Mesenchymal stem cell (in vitro differentiated cells and primary cell): Measurements from ENCODE around the gene MPP4.

ENCODE experiments used
- DNase-seq: peaks from one replicate; pipeline ENCODE4 v3.0.0-alpha.2; 2013
- H2AFZ ChIP-seq: one replicate; pipeline ENCODE4 v1.6.1; 2013; ENCODE audit warnings: low read depth, mild to moderate bottlenecking, control low read depth, inconsistent platforms, low read length, moderate library complexity
- H2AK5ac ChIP-seq: 2 replicates; pipeline ENCODE4 v1.6.1; 2013; ENCODE audit warnings: low read length, moderate library complexity, mild to moderate bottlenecking, inconsistent platforms; ENCODE audit not compliant: severe bottlenecking
- H2BK120ac ChIP-seq: one replicate; pipeline ENCODE4 v1.6.1; 2013; ENCODE audit warnings: low read depth, mild to moderate bottlenecking, inconsistent platforms, low read length, moderate library complexity
- H2BK12ac ChIP-seq, 2 experiments: one replicate each; pipeline ENCODE4 v1.6.1; 2013; ENCODE audit warnings: inconsistent platforms in 2 of 2, low read length in 2 of 2, mild to moderate bottlenecking in 2 of 2, moderate library complexity in 2 of 2, control low read depth in 1 of 2
- H2BK15ac ChIP-seq: one replicate; pipeline ENCODE4 v1.6.1; 2013; ENCODE audit warnings: mild to moderate bottlenecking, low read depth, inconsistent platforms; ENCODE audit not compliant: poor library complexity, severe bottlenecking
- H2BK5ac ChIP-seq: 2 replicates; pipeline ENCODE4 v1.6.1; 2013; ENCODE audit warnings: low read depth, mild to moderate bottlenecking, low read length, control low read depth, inconsistent platforms; ENCODE audit not compliant: poor library complexity, severe bottlenecking
- H3K14ac ChIP-seq, 2 experiments: one replicate each; pipeline ENCODE4 v1.6.1; 2013; ENCODE audit warnings: inconsistent platforms in 2 of 2, low read length in 2 of 2, control low read depth in 1 of 2, mild to moderate bottlenecking in 1 of 2, moderate library complexity in 1 of 2
- H3K18ac ChIP-seq, 2 experiments: one replicate each; pipeline ENCODE4 v1.6.1; 2013; ENCODE audit warnings: inconsistent platforms in 2 of 2, low read length in 2 of 2, control low read depth in 1 of 2, low read depth in 1 of 2, mild to moderate bottlenecking in 1 of 2
- H3K23ac ChIP-seq, 2 experiments: one replicate each; pipeline ENCODE4 v1.6.1; 2013; ENCODE audit warnings: inconsistent platforms in 2 of 2, low read length in 2 of 2, mild to moderate bottlenecking in 2 of 2, moderate library complexity in 2 of 2, control low read depth in 1 of 2
- H3K27ac ChIP-seq: 2 replicates; pipeline ENCODE4 v1.5.1; 2013; ENCODE audit warnings: mild to moderate bottlenecking, moderate library complexity, low read length, control low read depth, inconsistent platforms; ENCODE audit not compliant: poor library complexity, severe bottlenecking
- H3K27me3 ChIP-seq, 2 experiments: 2 replicates each; pipeline versions ENCODE4 v1.6.1 to v1.7.0; 2013; ENCODE audit warnings: low read length in 2 of 2, mild to moderate bottlenecking in 2 of 2, moderate library complexity in 2 of 2, control low read depth in 1 of 2, inconsistent platforms in 1 of 2; ENCODE audit not compliant: control insufficient read depth in 1 of 2, insufficient read depth in 1 of 2
- H3K36me3 ChIP-seq, 2 experiments: 2 replicates each; pipeline versions ENCODE4 v1.6.1 to v1.7.0; 2013; ENCODE audit warnings: low read length in 2 of 2, control low read depth in 1 of 2, inconsistent platforms in 1 of 2, low read depth in 1 of 2, mild to moderate bottlenecking in 1 of 2; ENCODE audit not compliant: insufficient read depth in 2 of 2, control insufficient read depth in 1 of 2
- H3K4ac ChIP-seq, 2 experiments: one replicate each; pipeline ENCODE4 v1.6.1; 2013; ENCODE audit warnings: inconsistent platforms in 2 of 2, low read length in 2 of 2, mild to moderate bottlenecking in 2 of 2, moderate library complexity in 2 of 2, control low read depth in 1 of 2, low read depth in 1 of 2
- H3K4me1 ChIP-seq: 2 replicates; pipeline ENCODE4 v1.6.1; 2013; ENCODE audit warnings: low read depth, low read length, control low read depth; ENCODE audit not compliant: control insufficient read depth, insufficient read depth
- H3K4me2 ChIP-seq: 2 replicates; pipeline ENCODE4 v1.6.1; 2013; ENCODE audit warnings: low read length, mild to moderate bottlenecking, inconsistent platforms; ENCODE audit not compliant: poor library complexity, severe bottlenecking
- H3K4me3 ChIP-seq, 2 experiments: 2 replicates each; pipeline versions ENCODE4 v1.5.1 to v1.7.0; 2013; ENCODE audit warnings: low read length in 2 of 2, mild to moderate bottlenecking in 2 of 2, control low read depth in 1 of 2, low read depth in 1 of 2; ENCODE audit not compliant: insufficient read depth in 1 of 2
- H3K79me1 ChIP-seq: replicated peaks from 2 replicates; pipeline ENCODE4 v1.6.1; 2013; ENCODE audit warnings: mild to moderate bottlenecking, control low read depth, low read length, inconsistent platforms; ENCODE audit not compliant: poor library complexity, severe bottlenecking
- H3K9ac ChIP-seq: 2 replicates; pipeline ENCODE4 v1.7.0; 2013; ENCODE audit warnings: mild to moderate bottlenecking, low read length, moderate library complexity
- H3K9me3 ChIP-seq: 2 replicates; pipeline ENCODE4 v1.7.0; 2013; ENCODE audit warnings: mild to moderate bottlenecking, low read length; ENCODE audit not compliant: control insufficient read depth
- H4K8ac ChIP-seq: one replicate; pipeline ENCODE4 v1.6.1; 2013; ENCODE audit warnings: inconsistent platforms, mild to moderate bottlenecking, low read length, moderate library complexity
- H4K91ac ChIP-seq: one replicate; pipeline ENCODE4 v1.6.1; 2013; ENCODE audit warnings: mild to moderate bottlenecking, low read length, inconsistent platforms
- WGBS: methylation state at CpG from one replicate; pipeline ENCODE4 v1.1.7; 2013; ENCODE audit warnings: mixed read lengths; 5-methylcytosine and 5-hydroxymethylcytosine counted together

MPP4 gene

GRCh38 chr2:201654616-201655384 is 43.6 kb downstream of the MPP4 start:
- no peak overlapping the region for H3K18ac ChIP-seq
- no peak overlapping the region for H2BK12ac ChIP-seq
- H3K27me3 ChIP-seq, result no peaks in the 10 kb centered on the region
- H3K14ac ChIP-seq, result no peak overlapping the region
- no peak overlapping the region for H2BK120ac ChIP-seq
- no peaks in the 10 kb centered on the region for H3K9me3 ChIP-seq
- peak; percentile 39 for DNase-seq
- H3K4me3 ChIP-seq, result no peak overlapping the region
- H2BK5ac ChIP-seq, result peak overlapping the region; percentile 1
- no peak overlapping the region for H2BK15ac ChIP-seq
- H3K23ac ChIP-seq, result no peak overlapping the region
- peak overlapping the region; percentile 75 for H2AK5ac ChIP-seq
- peak overlapping the region; percentile 82 for H4K8ac ChIP-seq
- no peak overlapping the region for H3K4me2 ChIP-seq
- peaks cover 13% of the 10 kb centered on the region for H3K4me1 ChIP-seq
- H3K27ac ChIP-seq, result peak overlapping the region; percentile 88
- H3K79me1 ChIP-seq, result no peaks in the 10 kb centered on the region
- 50% methylated on average over 4 of the region's 5 CpGs for WGBS
- no peak overlapping the region for H3K4ac ChIP-seq
- no peaks in the 10 kb centered on the region for H3K36me3 ChIP-seq
- H2AFZ ChIP-seq, result no peak overlapping the region
- no peak overlapping the region for H4K91ac ChIP-seq
- H3K9ac ChIP-seq, result peak overlapping the region; percentile 60

- H3K27me3 ChIP-seq, result no peaks in the 10 kb centered on the region
- H3K36me3 ChIP-seq, result no peaks in the 10 kb centered on the region
- H3K18ac ChIP-seq, result no peak overlapping the region
- H3K9ac ChIP-seq, result peak overlapping the region; percentile 73
- 91% methylated on average over 4 of the region's 6 CpGs for WGBS
- H3K9me3 ChIP-seq, result no peaks in the 10 kb centered on the region
- H2BK15ac ChIP-seq, result no peak overlapping the region
- peaks cover 13% of the 10 kb centered on the region for H3K4me1 ChIP-seq
- no peak overlapping the region for H3K4me2 ChIP-seq
- H3K4ac ChIP-seq, result peak overlapping the region; percentile 11 to 30
- peak overlapping the region in 1 of 2 experiments; percentile 52 for H3K4me3 ChIP-seq
- H2BK5ac ChIP-seq, result no peak overlapping the region
- no peak for DNase-seq
- no peak overlapping the region for H3K14ac ChIP-seq
- no peak overlapping the region for H2BK12ac ChIP-seq
- no peak overlapping the region for H4K91ac ChIP-seq
- H3K23ac ChIP-seq, result no peak overlapping the region
- H2AK5ac ChIP-seq, result peak overlapping the region; percentile 47
- no peaks in the 10 kb centered on the region for H3K79me1 ChIP-seq
- no peak overlapping the region for H2BK120ac ChIP-seq
- peak overlapping the region; percentile 87 for H3K27ac ChIP-seq
- H4K8ac ChIP-seq, result no peak overlapping the region
- H2AFZ ChIP-seq, result peak overlapping the region; percentile 37
Observed at GRCh38 chr2:201653221-201653620, 45.2 kb downstream of the MPP4 start.

- no peaks in the 10 kb centered on the region for H3K9me3 ChIP-seq
- H3K18ac ChIP-seq, result no peak overlapping the region
- H4K91ac ChIP-seq, result no peak overlapping the region
- no peak overlapping the region for H2BK12ac ChIP-seq
- WGBS, result 98% methylated on average over 2 of the region's 2 CpGs
- no peak overlapping the region for H2AFZ ChIP-seq
- H3K27ac ChIP-seq, result no peak overlapping the region
- DNase-seq, result no peak
- no peak overlapping the region for H2BK120ac ChIP-seq
- no peak overlapping the region for H2BK5ac ChIP-seq
- H3K4me3 ChIP-seq, result no peak overlapping the region
- H3K79me1 ChIP-seq, result no peaks in the 10 kb centered on the region
- H3K9ac ChIP-seq, result no peak overlapping the region
- no peak overlapping the region for H3K14ac ChIP-seq
- no peak overlapping the region for H3K23ac ChIP-seq
- H2AK5ac ChIP-seq, result no peak overlapping the region
- no peak overlapping the region for H2BK15ac ChIP-seq
- H3K4ac ChIP-seq, result no peak overlapping the region
- peaks cover 2% of the 10 kb centered on the region for H3K4me1 ChIP-seq
- H4K8ac ChIP-seq, result no peak overlapping the region
- no peaks in the 10 kb centered on the region for H3K27me3 ChIP-seq
- H3K4me2 ChIP-seq, result no peak overlapping the region
- no peaks in the 10 kb centered on the region for H3K36me3 ChIP-seq
Observed at GRCh38 chr2:201649442-201649841, 49.0 kb downstream of the MPP4 start.

GRCh38 chr2:201647431-201647830 is 51.0 kb downstream of the MPP4 start:
- Histone ChIP-seq H3K4me2 (no peak overlapping the region), H3K4me3 (no peak overlapping the region), H4K91ac (no peak overlapping the region), H3K9me3 (no peaks in the 10 kb centered on the region), H2BK15ac (no peak overlapping the region), H3K23ac (no peak overlapping the region), H3K18ac (no peak overlapping the region), H2BK120ac (no peak overlapping the region), H3K4ac (no peak overlapping the region), H3K27me3 (no peaks in the 10 kb centered on the region), H2AK5ac (no peak overlapping the region), H3K4me1 (no peaks in the 10 kb centered on the region), H3K79me1 (peaks cover 4% of the 10 kb centered on the region), H3K36me3 (no peaks in the 10 kb centered on the region), H3K27ac (no peak overlapping the region), H2BK12ac (no peak overlapping the region), H3K9ac (no peak overlapping the region), H4K8ac (no peak overlapping the region), H2AFZ (no peak overlapping the region), H2BK5ac (no peak overlapping the region), H3K14ac (no peak overlapping the region)
- WGBS, result 85% methylated on average over 3 of the region's 5 CpGs
- DNase-seq, result no peak
